ENCODE data around the gene LITAFD. TPM values are rescaled to one million over a fixed set of nuclear protein-coding genes. Genes with fewer than 3 reads are reported as not detected.
"Not testable (repeated sequence)": the region's sequence is repeated elsewhere in the genome, so short reads cannot be mapped to it uniquely, and the experiment has no call there.

The LITAFD gene
- total and polyA plus RNA-seq, 2 experiments from 2014 or later = not detected

- TF ChIP-seq EZH2 (IDR thresholded peaks at IDR 0.05; ENCODE audit: low read depth, unreplicated experiment) (no peak), ZNF462 (CRISPR knock-in tag; IDR thresholded peaks at IDR 0.05) (no peak), ZNF331 (CRISPR knock-in tag; IDR thresholded peaks at IDR 0.05; ENCODE audit: low read depth) (no peak)
Observed at GRCh38 chr16:8832717-8833105, 49.4 kb upstream of the LITAFD start (continued).

GRCh38 chr16:8836797-8837196 is 45.4 kb upstream of the LITAFD start:
- peaks cover 10% of the 10 kb centered on the region for H3K27me3 Mint-ChIP-seq (ENCODE audit: insufficient read depth, low read depth, poor library complexity)
- not testable (repeated sequence) for H3K27ac Mint-ChIP-seq, H3K4me3 ChIP-seq

GRCh38 chr16:8837594-8837993 is 44.6 kb upstream of the LITAFD start:
- Histone ChIP-seq H3K79me2 (replicated peaks; ENCODE audit: insufficient read depth) (peaks cover 33% of the 10 kb centered on the region), H3K4me1 (ENCODE audit: insufficient read depth) (peaks cover 33% of the 10 kb centered on the region), H3K4me2 (peak overlapping the region; percentile 46; the same call in 1 of the 2 replicates), H3K27ac (ENCODE audit: low read depth) (peak overlapping the region; percentile 74)
- not testable (repeated sequence) for H3K27me3 Mint-ChIP-seq (ENCODE audit: insufficient read depth, low read depth, poor library complexity); H3K36me3 ChIP-seq (ENCODE audit: insufficient read depth); H3K9me2 ChIP-seq (ENCODE audit: insufficient read depth); H3K9me3 Mint-ChIP-seq; H3K36me3 Mint-ChIP-seq (ENCODE audit: low read depth); DNase-seq (ENCODE audit: low spot score); H3K27ac Mint-ChIP-seq; H3K4me3 Mint-ChIP-seq; ATAC-seq; H2AFZ ChIP-seq; H3K4me3 ChIP-seq; H4K20me1 ChIP-seq (replicated peaks; ENCODE audit: insufficient read depth); H3K27me3 ChIP-seq (ENCODE audit: insufficient read depth); H3F3A ChIP-seq (replicated peaks; ENCODE audit: low read depth)
- H3K4me1 Mint-ChIP-seq = peaks cover 22% of the 10 kb centered on the region

More at GRCh38 chr16:8836797-8837196, 45.4 kb upstream of the LITAFD start:
- not testable (repeated sequence) for H3K36me3 Mint-ChIP-seq (ENCODE audit: low read depth); H3K27me3 ChIP-seq (ENCODE audit: insufficient read depth); H2AFZ ChIP-seq; H4K20me1 ChIP-seq (replicated peaks; ENCODE audit: insufficient read depth); ATAC-seq; H3F3A ChIP-seq (replicated peaks; ENCODE audit: low read depth); H3K4me3 Mint-ChIP-seq; H3K36me3 ChIP-seq (ENCODE audit: insufficient read depth); H3K9me3 Mint-ChIP-seq; H3K9me2 ChIP-seq (ENCODE audit: insufficient read depth); DNase-seq (ENCODE audit: low spot score); H3K27ac ChIP-seq (ENCODE audit: low read depth)
- Histone ChIP-seq H3K4me2 (peak overlapping the region; percentile 46; the same call in 1 of the 2 replicates), H3K79me2 (replicated peaks; ENCODE audit: insufficient read depth) (peaks cover 33% of the 10 kb centered on the region), H3K4me1 (ENCODE audit: insufficient read depth) (peaks cover 36% of the 10 kb centered on the region)
- H3K4me1 Mint-ChIP-seq = peaks cover 23% of the 10 kb centered on the region

GRCh38 chr16:8842016-8842415 is 40.1 kb upstream of the LITAFD start:
- not testable (repeated sequence) for H3K9me2 ChIP-seq (ENCODE audit: insufficient read depth); H3K27ac Mint-ChIP-seq; H3K4me2 ChIP-seq; H3K27me3 ChIP-seq (ENCODE audit: insufficient read depth); H3K36me3 ChIP-seq (ENCODE audit: insufficient read depth); H4K20me1 ChIP-seq (replicated peaks; ENCODE audit: insufficient read depth); H3K4me3 Mint-ChIP-seq; H2AFZ ChIP-seq; H3F3A ChIP-seq (replicated peaks; ENCODE audit: low read depth); ATAC-seq; H3K4me3 ChIP-seq; DNase-seq (ENCODE audit: low spot score); H3K9me3 Mint-ChIP-seq; H3K27ac ChIP-seq (ENCODE audit: low read depth)
- Histone ChIP-seq H3K4me1 (ENCODE audit: insufficient read depth) (peaks cover 22% of the 10 kb centered on the region), H3K79me2 (replicated peaks; ENCODE audit: insufficient read depth) (peaks cover 41% of the 10 kb centered on the region)
- peaks cover 32% of the 10 kb centered on the region for H3K4me1 Mint-ChIP-seq
- peaks cover 15% of the 10 kb centered on the region for H3K36me3 Mint-ChIP-seq (ENCODE audit: low read depth)
- peaks cover 14% of the 10 kb centered on the region for H3K27me3 Mint-ChIP-seq (ENCODE audit: insufficient read depth, low read depth, poor library complexity)

- H3K27me3 Mint-ChIP-seq (ENCODE audit: insufficient read depth, low read depth, poor library complexity) = peaks cover 18% of the 10 kb centered on the region
- H3K4me2 ChIP-seq, H3K4me3 Mint-ChIP-seq: not testable (repeated sequence)
Observed at GRCh38 chr16:8843296-8843695, 38.9 kb upstream of the LITAFD start.

More at GRCh38 chr16:8843296-8843695, 38.9 kb upstream of the LITAFD start:
- DNase-seq (ENCODE audit: low spot score); H4K20me1 ChIP-seq (replicated peaks; ENCODE audit: insufficient read depth); H3F3A ChIP-seq (replicated peaks; ENCODE audit: low read depth); H3K27me3 ChIP-seq (ENCODE audit: insufficient read depth); H2AFZ ChIP-seq; ATAC-seq; H3K4me3 ChIP-seq; H3K36me3 ChIP-seq (ENCODE audit: insufficient read depth); H3K9me3 Mint-ChIP-seq; H3K9me2 ChIP-seq (ENCODE audit: insufficient read depth); H3K27ac ChIP-seq (ENCODE audit: low read depth): not testable (repeated sequence)
- H3K79me2 ChIP-seq (replicated peaks; ENCODE audit: insufficient read depth) = peaks cover 31% of the 10 kb centered on the region
- H3K4me1 ChIP-seq (ENCODE audit: insufficient read depth) = peaks cover 13% of the 10 kb centered on the region
- peaks cover 32% of the 10 kb centered on the region for H3K4me1 Mint-ChIP-seq
- H3K36me3 Mint-ChIP-seq (ENCODE audit: low read depth) = peaks cover 18% of the 10 kb centered on the region
- H3K27ac Mint-ChIP-seq = 0 out of 2 replicates have a peak overlapping the region, but pooled peaks have one; percentile 21

Data from GM23338 (cell line).